Pancreas (tissue), 10 donors: ENCODE measurements around the gene ACIN1. TPM values are rescaled to one million over a fixed set of nuclear protein-coding genes. Genes with fewer than 3 reads are reported as not detected.

ENCODE experiments used
- ATAC-seq, 4 donors: fragments of 200-7000 bp; cut with Tn5 transposase; one replicate each; pipeline versions ENCODE4 v1.8.0 to v1.9.1; 2020; ENCODE audit warnings: mild to moderate bottlenecking in 4 of 4, moderate library complexity in 4 of 4
- DNase-seq, 6 donors: peaks; one replicate each; pipeline ENCODE4 v3.0.0-alpha.2; 2020
- FAIRE-seq: peaks from 2 replicates; lab custom pipeline; 2012; peaks lifted over from hg19 to GRCh38; lab: Jason Lieb, UNC
- H3K27ac ChIP-seq, 4 donors: fragments of 200-600 bp; sonication (generic); 1 replicate in 3 of 4; 2 replicates in 1 of 4; pipeline versions ENCODE4 v1.5.0 to v1.8.0; 2020
- H3K27me3 ChIP-seq, 4 donors: fragments of 200-600 bp; one replicate each; pipeline ENCODE4 v1.8.0; 2021
- H3K36me3 ChIP-seq, 3 donors: fragments of 200-600 bp; sonication (generic) in 1 of 3; one replicate each; pipeline versions ENCODE4 v1.5.0 to v1.8.0; 2020 to 2021
- H3K4me1 ChIP-seq, 3 donors: fragments of 200-600 bp; one replicate each; pipeline ENCODE4 v1.8.0; 2021
- H3K4me3 ChIP-seq, 4 donors: fragments of 200-600 bp; sonication (generic) in 2 of 4; one replicate each; pipeline versions ENCODE4 v1.5.0 to v1.8.0; 2020 to 2021
- H3K9me3 ChIP-seq, 4 donors: fragments of 200-600 bp; one replicate each; pipeline ENCODE4 v1.8.0; 2021
- CTCF ChIP-seq, 4 donors: fragments of 200-600 bp; sonication (generic) in 3 of 4; IDR thresholded peaks; one replicate each; pipeline versions ENCODE4 v1.5.0 to v1.8.0; 2021; ENCODE audit warnings: antibody characterized with exemption in 4 of 4
- WGBS, 2 donors: extraction: QIAGEN DNeasy Blood & Tissue Kit; methylation state at CpG; one replicate each; pipeline ENCODE4 v1.1.7; 2013; 5-methylcytosine and 5-hydroxymethylcytosine counted together
- intact Hi-C, 3 donors: fragments of 100-400 bp; cut with DNase I; formaldehyde crosslinking; loops; one replicate each; pipeline versions ENCODE4 v1.11.1 to v1.14.2; 2022
- polyA plus RNA-seq, 2 donors: library from polyadenylated mRNA; stranded (reverse); fragments of 200-250 nt; gene quantifications; one replicate each; pipeline ENCODE4 v1.2.3, GENCODE V29; 2013
- total RNA-seq, 6 donors: library from RNA; stranded (reverse); fragmentation: NEBNext Ultra II Directional in 4 of 6; extraction: Animal tissue kit (Norgen Biotek cat#: 25700) in 4 of 6; gene quantifications; one replicate each; pipeline versions ENCODE4 v1.2.1 to v1.2.4, GENCODE V29; 2021 to 2023
- donor health status: healthy with polysubstance abuse.
- donor health status: DM: no; HTN: no; CAD: no; lungs with moderate emphysema.
- donor health status: DM: no; HTN: no; CAD: no.
- donor health status: control.
- donor health status: control.
- donor health status: Bipolar disorder and iron deficiency.
- donor health status: DM: yes; HTN: yes; CAD: no.
- donor health status: DM: no; HTN: no; CAD: no.
- donor health status: DM: no; HTN: no; CAD: no.
- donor health status: DM: yes; HTN: yes; CAD: no.

ACIN1 gene
- total and polyA plus RNA-seq, 8 donors, result 43.1 to 152 (median 62.4) TPM

GRCh38 chr14:23056956-23057756 is 37.8 kb downstream of the ACIN1 start, which contains the start of gene CDH24:
CDH24 (minus strand) TSS chr14:23057520; CDS start chr14:23055733, 1,787 bp downstream.
- WGBS, 2 donors, result 3 to 4% methylated on average over 35 to 73 of the region's 73 CpGs
- Histone ChIP-seq H3K27ac (peak within 1 kb of the TSS; percentile 28 to 65 (median 54)), H3K9me3 (no peaks in the 10 kb centered on the region), H3K4me3 (peak within 1 kb of the TSS; percentile 43 to 63 (median 52)), H3K27me3 (no peaks in the 10 kb centered on the region), H3K36me3 (peaks cover 5 to 21% (median 17%) of the 10 kb centered on the region in 3 donors), H3K4me1 (peaks cover 0 to 11% (median 1%) of the 10 kb centered on the region in 3 donors)
- DNase-seq (peak; percentile 64 to 89 (median 79)), FAIRE-seq (no peak), ATAC-seq (peak; percentile 60 to 76 (median 68))
- intact Hi-C loops, result loop anchor here in 2 of 3 donors (5.0 to 10.0 kb wide), 2 partner anchors 62 to 70 kb away; no protein-coding TSS in a partner anchor
- no peak for TF ChIP-seq CTCF (IDR thresholded peaks at IDR 0.05)

- intact Hi-C loops, result loop anchor here in 2 of 3 donors (5.0 to 10.0 kb wide), 2 partner anchors 62 to 69 kb away; no protein-coding TSS in a partner anchor
- H3K4me3 ChIP-seq, result peak overlapping the region in 2 of 4 donors; percentile 60 to 63
- H3K27ac ChIP-seq, result no peak overlapping the region
- ATAC-seq (peak; percentile 51 to 73 (median 66)), DNase-seq (peak; percentile 51 to 87 (median 72)), FAIRE-seq (no peak)
- H3K4me1 ChIP-seq, result peaks cover 0 to 9% (median 0%) of the 10 kb centered on the region in 3 donors
- 11 to 19% methylated on average over 15 to 17 of the region's 17 CpGs for WGBS, 2 donors
- no peaks in the 10 kb centered on the region for H3K9me3 ChIP-seq
- H3K36me3 ChIP-seq, result peaks cover 5 to 19% (median 14%) of the 10 kb centered on the region in 3 donors
- TF ChIP-seq CTCF (IDR thresholded peaks at IDR 0.05), result peak; percentile 23 to 46 (median 42)
- no peaks in the 10 kb centered on the region for H3K27me3 ChIP-seq
Observed at GRCh38 chr14:23056145-23056955, 38.6 kb downstream of the ACIN1 start.

GRCh38 chr14:23055621-23056144 is 39.3 kb downstream of the ACIN1 start:
- Histone ChIP-seq H3K4me3 (no peak overlapping the region), H3K27ac (no peak overlapping the region), H3K9me3 (no peaks in the 10 kb centered on the region), H3K4me1 (peaks cover 0 to 9% (median 0%) of the 10 kb centered on the region in 3 donors), H3K36me3 (peaks cover under 1 to 13% (median 8%) of the 10 kb centered on the region in 3 donors), H3K27me3 (no peaks in the 10 kb centered on the region)
- WGBS, 2 donors, result 62 to 71% methylated on average over 5 to 6 of the region's 6 CpGs
- FAIRE-seq, result no peak
- DNase-seq, result peak in 2 of 6 donors; percentile 62 to 79
- intact Hi-C loops, result loop anchor here in 2 of 3 donors (5.0 to 10.0 kb wide), 2 partner anchors 61 to 68 kb away; no protein-coding TSS in a partner anchor
- TF ChIP-seq CTCF (IDR thresholded peaks at IDR 0.05), result no peak
- ATAC-seq, result no peak

- no peak for ATAC-seq
- no peaks in the 10 kb centered on the region for H3K27me3 ChIP-seq
- H3K27ac ChIP-seq, result no peak overlapping the region
- H3K9me3 ChIP-seq, result no peaks in the 10 kb centered on the region
- intact Hi-C loops, result loop anchor here in 2 of 3 donors (5.0 to 10.0 kb wide), 2 partner anchors 60 to 68 kb away; no protein-coding TSS in a partner anchor
- FAIRE-seq, result no peak
- TF ChIP-seq CTCF (IDR thresholded peaks at IDR 0.05), result no peak
- H3K4me1 ChIP-seq, result peaks cover 0 to 9% (median 0%) of the 10 kb centered on the region in 3 donors
- 93 to 95% methylated on average over 12 of the region's 12 CpGs for WGBS, 2 donors
- H3K36me3 ChIP-seq, result peaks cover 0 to 8% (median 3%) of the 10 kb centered on the region in 3 donors
- no peak overlapping the region for H3K4me3 ChIP-seq
- no peak for DNase-seq
Observed at GRCh38 chr14:23055147-23055550, 39.8 kb downstream of the ACIN1 start.
